Measurements from ENCODE around the gene FAIM2.

Gene FAIM2

DNA sequence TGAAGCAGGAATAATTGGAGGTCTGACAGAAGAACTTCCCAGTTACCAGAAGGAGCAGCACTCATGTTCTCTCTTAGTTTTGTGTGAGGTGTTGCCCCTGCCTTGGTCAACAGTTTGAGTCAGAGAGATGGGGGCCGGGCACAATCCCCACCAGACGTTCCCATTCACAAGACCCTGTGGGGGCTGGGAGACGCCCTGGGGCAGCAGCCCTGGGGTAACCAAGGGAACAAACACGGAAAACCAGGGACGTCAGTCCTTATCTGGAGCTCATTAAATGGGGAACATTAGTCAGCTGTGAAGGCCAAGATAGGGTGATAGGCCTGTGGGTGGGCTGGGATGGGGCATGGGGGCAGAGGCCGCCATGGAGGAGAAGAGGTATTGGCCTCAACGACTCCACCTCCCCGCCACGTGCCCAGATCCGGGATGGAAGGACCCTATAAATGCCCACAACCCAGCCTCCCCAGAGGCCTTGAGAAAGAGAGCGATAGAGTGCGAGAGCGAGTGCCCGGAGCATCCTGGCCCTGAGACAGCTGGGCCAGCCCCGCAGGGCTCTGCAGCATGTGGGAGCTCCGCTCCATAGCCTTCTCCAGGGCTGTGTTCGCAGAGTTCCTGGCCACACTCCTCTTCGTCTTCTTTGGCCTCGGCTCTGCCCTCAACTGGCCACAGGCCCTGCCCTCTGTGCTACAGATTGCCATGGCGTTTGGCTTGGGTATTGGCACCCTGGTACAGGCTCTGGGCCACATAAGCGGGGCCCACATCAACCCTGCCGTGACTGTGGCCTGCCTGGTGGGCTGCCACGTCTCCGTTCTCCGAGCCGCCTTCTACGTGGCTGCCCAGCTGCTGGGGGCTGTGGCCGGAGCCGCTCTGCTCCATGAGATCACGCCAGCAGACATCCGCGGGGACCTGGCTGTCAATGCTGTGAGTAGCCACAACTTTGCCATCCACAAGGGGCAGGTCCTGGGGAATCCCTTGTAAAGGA lies 46.9 kb upstream of the FAIM2 start, which contains the start of gene AQP2:
Gene AQP2, plus strand, starts transcription at position 465 of the 979 bp plus-strand sequence. Its CDS starts 94 bp downstream, at position 559.
- H3K27me3 ChIP-seq (ENCODE audit: insufficient read depth, low read depth): no peaks in the 10 kb centered on the region
- H2AFZ ChIP-seq (ENCODE audit: low read depth): no peak within 1 kb of the TSS
- peaks cover 4% of the 10 kb centered on the region for H3K4me1 ChIP-seq (ENCODE audit: low read depth, poor library complexity, severe bottlenecking)
- no peak within 1 kb of the TSS for H3K27ac ChIP-seq
- no peaks in the 10 kb centered on the region for H3K36me3 ChIP-seq (ENCODE audit: insufficient read depth)
- H3K4me3 ChIP-seq (IDR thresholded peaks at IDR 0.05; ENCODE audit: insufficient read depth, low read depth, low read length): no peak within 1 kb of the TSS
- no peaks in the 10 kb centered on the region for H3K79me2 ChIP-seq (ENCODE audit: insufficient read depth, low read depth)
- H3K4me2 ChIP-seq: no peak within 1 kb of the TSS
- H3K9ac ChIP-seq: no peak within 1 kb of the TSS
- H4K20me1 ChIP-seq (ENCODE audit: insufficient read depth): no peaks in the 10 kb centered on the region
- TF ChIP-seq, protein P1, sequence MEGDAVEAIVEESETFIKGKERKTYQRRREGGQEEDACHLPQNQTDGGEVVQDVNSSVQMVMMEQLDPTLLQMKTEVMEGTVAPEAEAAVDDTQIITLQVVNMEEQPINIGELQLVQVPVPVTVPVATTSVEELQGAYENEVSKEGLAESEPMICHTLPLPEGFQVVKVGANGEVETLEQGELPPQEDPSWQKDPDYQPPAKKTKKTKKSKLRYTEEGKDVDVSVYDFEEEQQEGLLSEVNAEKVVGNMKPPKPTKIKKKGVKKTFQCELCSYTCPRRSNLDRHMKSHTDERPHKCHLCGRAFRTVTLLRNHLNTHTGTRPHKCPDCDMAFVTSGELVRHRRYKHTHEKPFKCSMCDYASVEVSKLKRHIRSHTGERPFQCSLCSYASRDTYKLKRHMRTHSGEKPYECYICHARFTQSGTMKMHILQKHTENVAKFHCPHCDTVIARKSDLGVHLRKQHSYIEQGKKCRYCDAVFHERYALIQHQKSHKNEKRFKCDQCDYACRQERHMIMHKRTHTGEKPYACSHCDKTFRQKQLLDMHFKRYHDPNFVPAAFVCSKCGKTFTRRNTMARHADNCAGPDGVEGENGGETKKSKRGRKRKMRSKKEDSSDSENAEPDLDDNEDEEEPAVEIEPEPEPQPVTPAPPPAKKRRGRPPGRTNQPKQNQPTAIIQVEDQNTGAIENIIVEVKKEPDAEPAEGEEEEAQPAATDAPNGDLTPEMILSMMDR (conservative IDR thresholded peaks at IDR 0.05; ENCODE audit: low read depth, low read length): no peak

DNA sequence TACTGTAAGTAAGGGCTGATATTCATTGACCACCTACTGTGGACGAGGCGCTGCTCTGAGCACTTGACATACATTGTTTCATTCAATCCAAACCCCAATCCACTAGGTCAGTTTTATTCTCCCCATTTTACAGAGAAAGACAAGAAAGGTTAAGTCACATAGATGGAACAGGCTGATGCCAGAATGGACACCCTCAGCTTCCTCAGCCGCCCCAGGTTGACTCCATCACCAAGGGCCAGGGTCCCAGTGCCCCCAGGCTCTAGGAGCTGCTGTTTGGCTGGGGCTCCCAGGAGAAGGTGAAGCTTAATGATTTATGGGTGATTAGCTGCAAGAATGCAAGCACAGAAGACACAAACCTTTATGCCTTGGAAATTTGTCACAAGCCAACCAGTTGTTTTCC lies 46.2 kb upstream of the FAIM2 start:
- Histone ChIP-seq H4K20me1 (ENCODE audit: insufficient read depth) (no peaks in the 10 kb centered on the region), H3K27ac (no peak overlapping the region), H3K79me2 (ENCODE audit: insufficient read depth, low read depth) (no peaks in the 10 kb centered on the region), H3K4me2 (no peak overlapping the region), H2AFZ (ENCODE audit: low read depth) (no peak overlapping the region), H3K27me3 (ENCODE audit: insufficient read depth, low read depth) (no peaks in the 10 kb centered on the region), H3K4me3 (IDR thresholded peaks at IDR 0.05; ENCODE audit: insufficient read depth, low read depth, low read length) (no peak overlapping the region), H3K4me1 (ENCODE audit: low read depth, poor library complexity, severe bottlenecking) (peaks cover 4% of the 10 kb centered on the region), H3K9ac (no peak overlapping the region), H3K36me3 (ENCODE audit: insufficient read depth) (no peaks in the 10 kb centered on the region)
- TF ChIP-seq, protein P1 (conservative IDR thresholded peaks at IDR 0.05; ENCODE audit: low read depth, low read length): no peak

DNA sequence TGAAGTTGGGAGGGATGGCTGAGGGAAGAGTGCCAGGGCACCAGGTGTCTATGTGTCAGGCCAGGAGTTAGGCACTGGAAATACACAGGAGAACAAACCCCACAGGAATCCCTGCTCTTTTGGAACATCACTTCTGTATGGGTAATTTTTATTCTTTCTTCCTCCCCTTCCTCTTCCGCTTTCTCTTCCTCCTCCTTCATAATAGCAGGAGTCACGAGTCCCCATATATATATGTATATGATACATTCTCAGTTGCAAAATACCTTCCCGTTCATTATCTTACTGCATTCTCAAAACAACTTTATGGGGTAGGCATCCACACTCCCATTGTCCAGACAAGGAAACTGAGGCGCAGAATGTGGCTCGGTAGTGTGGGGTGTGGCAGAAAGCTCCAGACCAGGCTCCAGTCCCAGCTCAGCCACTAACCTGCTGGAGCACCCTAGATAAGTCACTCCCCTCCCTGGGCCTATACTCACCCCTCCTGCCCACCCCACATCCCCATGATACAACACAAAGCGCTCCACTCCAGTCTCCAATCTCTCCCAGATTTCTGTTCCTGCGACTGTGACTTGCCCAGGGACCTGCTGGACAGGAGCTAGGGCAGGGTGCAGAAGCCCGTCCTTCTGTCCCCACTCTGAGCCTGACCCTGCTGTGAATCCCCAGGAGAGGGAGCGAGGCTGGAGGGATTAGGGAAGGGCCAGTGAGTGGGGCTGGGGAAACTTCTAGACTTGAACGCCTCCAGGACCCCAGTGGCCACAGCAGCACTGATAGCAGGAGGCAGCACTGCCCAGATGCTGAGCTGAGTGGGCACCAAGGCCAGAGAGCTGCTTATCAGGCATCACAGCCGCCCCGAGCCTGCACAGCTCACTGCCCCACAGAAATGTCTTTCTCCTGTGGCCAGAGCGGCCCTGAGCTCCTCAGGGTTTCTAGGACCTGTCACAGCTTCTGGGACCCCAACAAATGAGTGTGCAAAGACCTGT lies 45.5 kb upstream of the FAIM2 start:
- no peak overlapping the region for H3K27ac ChIP-seq
- H3K9ac ChIP-seq: no peak overlapping the region
- H3K4me2 ChIP-seq: no peak overlapping the region
- H3K4me1 ChIP-seq (ENCODE audit: low read depth, poor library complexity, severe bottlenecking): peaks cover 4% of the 10 kb centered on the region
- TF ChIP-seq, protein P1 (conservative IDR thresholded peaks at IDR 0.05; ENCODE audit: low read depth, low read length): no peak
- H2AFZ ChIP-seq (ENCODE audit: low read depth): no peak overlapping the region
- no peaks in the 10 kb centered on the region for H4K20me1 ChIP-seq (ENCODE audit: insufficient read depth)
- H3K79me2 ChIP-seq (ENCODE audit: insufficient read depth, low read depth): no peaks in the 10 kb centered on the region
- no peak overlapping the region for H3K4me3 ChIP-seq (IDR thresholded peaks at IDR 0.05; ENCODE audit: insufficient read depth, low read depth, low read length)
- H3K36me3 ChIP-seq (ENCODE audit: insufficient read depth): no peaks in the 10 kb centered on the region
- H3K27me3 ChIP-seq (ENCODE audit: insufficient read depth, low read depth): no peaks in the 10 kb centered on the region

DNA sequence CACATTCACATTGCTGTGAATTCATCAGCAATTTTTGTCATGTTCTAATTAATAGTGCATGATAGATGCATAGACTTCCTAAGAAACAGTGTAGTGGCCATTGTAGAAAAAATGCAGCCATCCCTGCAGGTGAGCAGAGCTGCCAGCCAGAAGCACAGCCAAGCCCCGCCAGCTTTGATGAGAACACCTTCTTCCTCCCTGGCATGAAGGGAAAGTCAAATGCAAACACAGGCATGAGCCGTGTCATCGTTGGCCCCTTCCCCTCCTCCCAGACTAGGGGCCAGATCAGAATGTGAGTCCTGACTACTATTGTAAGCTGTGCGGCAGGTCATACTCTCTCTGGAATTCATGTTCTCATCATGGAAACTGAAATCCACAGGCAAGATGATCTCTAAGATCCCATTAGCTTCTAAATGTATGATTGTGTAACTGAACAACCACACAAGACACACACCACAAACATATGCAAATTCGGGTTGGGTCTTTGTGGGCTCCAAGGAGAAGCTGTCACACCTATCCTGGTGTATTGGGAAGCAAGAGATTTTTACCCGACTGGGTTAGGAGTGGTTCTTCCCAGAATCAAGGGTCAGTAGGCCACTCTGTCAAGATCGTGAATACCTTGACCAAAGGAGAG lies 44.0 kb upstream of the FAIM2 start:
- Histone ChIP-seq H3K4me3 (IDR thresholded peaks at IDR 0.05; ENCODE audit: insufficient read depth, low read depth, low read length) (no peak overlapping the region), H3K79me2 (ENCODE audit: insufficient read depth, low read depth) (no peaks in the 10 kb centered on the region), H3K27me3 (ENCODE audit: insufficient read depth, low read depth) (no peaks in the 10 kb centered on the region), H3K36me3 (ENCODE audit: insufficient read depth) (no peaks in the 10 kb centered on the region), H3K4me2 (no peak overlapping the region), H3K27ac (no peak overlapping the region), H4K20me1 (ENCODE audit: insufficient read depth) (no peaks in the 10 kb centered on the region), H2AFZ (ENCODE audit: low read depth) (no peak overlapping the region), H3K4me1 (ENCODE audit: low read depth, poor library complexity, severe bottlenecking) (peaks cover 4% of the 10 kb centered on the region), H3K9ac (no peak overlapping the region)
- TF ChIP-seq, protein P1 (conservative IDR thresholded peaks at IDR 0.05; ENCODE audit: low read depth, low read length): no peak

Data from KMS-11 (cell line).